H1 (cell line): ENCODE measurements around the gene ATXN7. TPM values are rescaled to one million over a fixed set of nuclear protein-coding genes. Genes with fewer than 3 reads are reported as not detected.

Source experiments
- CBX5 ChIP-seq: fragments of 300-800, 300-1000 bp; sonication (generic); IDR thresholded peaks from 2 replicates; pipeline ENCODE4 v1.7.1; 2016; ENCODE audit warnings: antibody characterized with exemption, low read length, low read depth
- CEBPB ChIP-seq: IDR thresholded peaks from 2 replicates; pipeline ENCODE4 v1.6.1; 2012; ENCODE audit warnings: low read depth, low read length
- CREB1 ChIP-seq: IDR thresholded peaks from 2 replicates; pipeline ENCODE4 v1.6.1; 2012; ENCODE audit warnings: inconsistent platforms
- EP300 ChIP-seq, 2 experiments: IDR thresholded peaks; 1 replicate in 1 of 2; 2 replicates in 1 of 2; pipeline ENCODE4 v1.6.1; 2011 to 2012; ENCODE audit warnings: low read depth in 2 of 2, low read length in 2 of 2, mild to moderate bottlenecking in 2 of 2, borderline replicate concordance in 1 of 2, inconsistent platforms in 1 of 2, moderate library complexity in 1 of 2
- EZH2 ChIP-seq: fragments of 200-600 bp; sonication (generic); IDR thresholded peaks from 2 replicates; pipeline ENCODE4 v1.7.1; 2012; ENCODE audit warnings: low read depth, mild to moderate bottlenecking, moderate library complexity, low read length, inconsistent platforms; ENCODE audit not compliant: severe bottlenecking
- HDAC2 ChIP-seq, 2 experiments: fragments of 300-600 bp in 1 of 2; sonication (generic) in 1 of 2; IDR thresholded peaks; 2 replicates each; pipeline ENCODE4 v1.6.1; 2011 to 2012; ENCODE audit warnings: low read depth in 2 of 2, low read length in 2 of 2, mild to moderate bottlenecking in 2 of 2, moderate library complexity in 2 of 2, borderline replicate concordance in 1 of 2, inconsistent platforms in 1 of 2
- HDAC6 ChIP-seq: IDR thresholded peaks from one replicate; pipeline ENCODE4 v1.7.1; 2012; ENCODE audit warnings: low read depth, mild to moderate bottlenecking, inconsistent platforms, low read length, moderate library complexity
- KDM5A ChIP-seq: fragments of 200-600 bp; IDR thresholded peaks from 2 replicates; pipeline ENCODE4 v1.7.1; 2012; ENCODE audit warnings: mild to moderate bottlenecking, low read length, inconsistent platforms, mixed read lengths
- MAFK ChIP-seq: IDR thresholded peaks from 2 replicates; pipeline ENCODE4 v1.6.1; 2012; ENCODE audit warnings: low read depth, mild to moderate bottlenecking, improper control_type of control experiment, low read length
- PHF8 ChIP-seq: fragments of 200-600 bp; sonication (generic); conservative IDR thresholded peaks from 2 replicates; pipeline ENCODE4 v1.7.1; 2012; ENCODE audit warnings: low read depth, mild to moderate bottlenecking, inconsistent platforms, low read length, moderate library complexity
- POU5F1 ChIP-seq: IDR thresholded peaks from 2 replicates; pipeline ENCODE4 v1.6.1; 2011; ENCODE audit warnings: low read depth, mild to moderate bottlenecking, low read length, moderate library complexity
- TAF1 ChIP-seq: IDR thresholded peaks from 2 replicates; pipeline ENCODE4 v1.6.1; 2011; ENCODE audit warnings: mild to moderate bottlenecking, low read depth, low read length
- polyA plus RNA-seq, 7 experiments: library from polyadenylated mRNA; depleted of rRNA in 3 of 7; stranded (reverse) in 5 of 7; unstranded in 2 of 7; fragments of >200 nt in 5 of 7; fragments of 200-250 nt in 2 of 7; gene quantifications; 1 replicate in 5 of 7; 2 replicates in 1 of 7; 4 replicates in 1 of 7; pipeline versions ENCODE4 v1.2.1 to v1.2.3, GENCODE V29; 2011 to 2013; ENCODE audit warnings: missing spikeins in 2 of 7, mixed read lengths in 2 of 7
- total RNA-seq: library from RNA; stranded (reverse); fragmentation: NEBNext Ultra II Directional; extraction: Animal tissue kit (Norgen Biotek cat#: 25700); gene quantifications from 2 replicates; pipeline ENCODE4 v1.2.1, GENCODE V29; 2021
- TF ChIP-seq, protein P1 (sequence below): IDR thresholded peaks from 2 replicates; pipeline ENCODE4 v1.6.1; 2011; ENCODE audit warnings: low read length, improper control_type of control experiment
- TF ChIP-seq, protein P2 (sequence below): IDR thresholded peaks from 2 replicates; pipeline ENCODE4 v1.6.1; 2011; ENCODE audit warnings: low read depth, mild to moderate bottlenecking, low read length; ENCODE audit not compliant: insufficient read depth

The ATXN7 gene
- total and polyA plus RNA-seq, 2 of the 8 experiments (the other 6 are each of a cell fraction or from before 2014, with no cell fraction given): 15.5 to 16.8 TPM

DNA sequence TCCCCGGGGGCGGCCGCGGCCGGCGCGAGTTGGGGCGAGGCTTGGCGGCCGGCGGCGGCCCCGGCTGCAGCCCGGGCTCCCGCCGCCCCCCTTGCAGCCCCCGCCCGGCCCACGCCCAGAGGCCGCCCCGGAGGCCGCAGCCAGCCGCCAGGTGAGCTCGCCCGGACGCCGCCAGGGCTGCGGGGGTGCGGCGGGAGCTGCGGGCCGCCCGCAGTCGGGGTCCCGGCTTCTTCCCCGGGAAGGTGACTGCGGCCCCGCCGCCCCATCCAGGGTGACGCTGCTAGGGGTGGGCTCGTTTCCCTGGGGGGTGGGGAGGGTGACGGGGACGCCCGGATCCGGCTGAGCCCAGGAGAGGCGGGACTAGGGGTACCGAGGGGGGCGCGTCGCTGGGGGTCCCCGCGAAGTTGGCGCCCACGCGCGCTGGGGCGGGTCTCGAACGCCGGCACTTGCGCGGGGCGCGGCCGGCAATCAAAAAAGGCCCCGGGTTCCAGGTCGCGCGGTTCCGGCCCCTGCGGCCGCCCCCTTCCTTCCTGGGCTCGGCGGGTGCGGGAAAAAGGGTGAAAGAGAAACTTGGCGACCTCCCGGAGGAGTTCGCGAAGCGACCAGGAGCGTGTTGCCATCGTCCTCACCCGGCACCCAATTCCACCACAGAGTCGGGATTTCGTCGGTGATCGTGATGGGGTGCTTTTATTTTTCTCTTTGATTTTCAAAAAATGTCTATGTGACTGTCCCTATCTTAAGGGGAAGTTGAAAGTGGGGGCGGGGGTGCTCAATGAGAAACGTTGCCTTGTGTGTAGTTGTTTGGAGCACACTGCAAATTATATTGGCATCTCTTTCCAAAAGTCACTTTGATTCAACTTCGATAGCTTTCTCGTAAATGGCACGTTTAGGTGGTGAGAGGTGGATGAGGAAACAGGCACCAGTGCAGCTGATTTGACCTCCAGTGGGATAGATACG lies 619 bp downstream of the ATXN7 start (continued):
- TF ChIP-seq, protein P1, sequence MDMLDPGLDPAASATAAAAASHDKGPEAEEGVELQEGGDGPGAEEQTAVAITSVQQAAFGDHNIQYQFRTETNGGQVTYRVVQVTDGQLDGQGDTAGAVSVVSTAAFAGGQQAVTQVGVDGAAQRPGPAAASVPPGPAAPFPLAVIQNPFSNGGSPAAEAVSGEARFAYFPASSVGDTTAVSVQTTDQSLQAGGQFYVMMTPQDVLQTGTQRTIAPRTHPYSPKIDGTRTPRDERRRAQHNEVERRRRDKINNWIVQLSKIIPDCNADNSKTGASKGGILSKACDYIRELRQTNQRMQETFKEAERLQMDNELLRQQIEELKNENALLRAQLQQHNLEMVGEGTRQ: no peak
- no peak for TF ChIP-seq EP300 (IDR thresholded peaks at IDR 0.05; ENCODE audit: borderline replicate concordance in 1 of 2, low read depth in 2 of 2, low read length in 2 of 2)
- TF ChIP-seq TAF1: 0 out of 2 replicates have a peak, but pooled peaks have one; percentile 29
- no peak for TF ChIP-seq HDAC2 (IDR thresholded peaks at IDR 0.05; ENCODE audit: borderline replicate concordance in 1 of 2, low read depth in 2 of 2, low read length in 2 of 2)
- no peak for TF ChIP-seq CEBPB
- no peak for TF ChIP-seq HDAC6
- no peak for TF ChIP-seq EZH2
- no peak for TF ChIP-seq MAFK
- TF ChIP-seq, protein P2, sequence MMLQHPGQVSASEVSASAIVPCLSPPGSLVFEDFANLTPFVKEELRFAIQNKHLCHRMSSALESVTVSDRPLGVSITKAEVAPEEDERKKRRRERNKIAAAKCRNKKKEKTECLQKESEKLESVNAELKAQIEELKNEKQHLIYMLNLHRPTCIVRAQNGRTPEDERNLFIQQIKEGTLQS: no peak
- TF ChIP-seq POU5F1: no peak
- TF ChIP-seq CBX5: no peak
- TF ChIP-seq KDM5A: no peak
- no peak for TF ChIP-seq CREB1
- TF ChIP-seq PHF8: peak; percentile 56; the same call in 1 of the 2 replicates
